Kidney glomerular epithelial cell (primary cell): Measurements from ENCODE around the gene OR6Y1.

Source experiments
- DNase-seq: peaks from one replicate; lab custom pipeline; 2025; lab: John Stamatoyannopoulos, UW

Gene OR6Y1

DNA sequence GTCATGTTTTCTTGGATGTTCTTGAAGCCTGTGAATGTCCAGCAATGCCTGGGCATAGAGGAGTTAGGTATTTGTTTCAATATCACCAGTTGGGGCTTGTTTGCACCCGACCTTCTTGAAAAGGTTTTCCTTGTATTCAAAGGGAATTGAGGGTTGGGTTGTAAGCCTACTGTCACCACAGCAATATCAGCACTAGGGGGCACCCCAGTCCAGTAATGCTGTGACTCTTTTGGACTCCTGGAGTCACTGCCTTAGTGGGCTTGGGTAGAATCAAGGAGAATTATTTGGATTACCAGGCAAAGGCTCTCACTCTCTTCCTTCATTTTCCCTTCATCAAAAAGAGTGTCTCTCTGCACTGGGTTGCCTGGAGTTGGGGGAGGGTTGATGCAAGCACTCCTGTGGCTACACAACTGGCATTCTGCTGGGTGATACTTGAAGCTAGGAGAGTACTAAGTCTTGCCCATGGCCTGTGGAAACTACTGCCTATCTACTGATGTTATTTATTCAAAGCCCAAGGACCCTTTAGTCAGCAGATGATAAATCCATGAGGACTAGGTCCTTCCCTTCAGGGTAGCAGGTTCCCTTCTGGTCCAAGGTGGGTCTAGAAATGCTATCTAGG lies 47.7 kb downstream of the OR6Y1 start:
- peak; percentile 36 for DNase-seq

DNA sequence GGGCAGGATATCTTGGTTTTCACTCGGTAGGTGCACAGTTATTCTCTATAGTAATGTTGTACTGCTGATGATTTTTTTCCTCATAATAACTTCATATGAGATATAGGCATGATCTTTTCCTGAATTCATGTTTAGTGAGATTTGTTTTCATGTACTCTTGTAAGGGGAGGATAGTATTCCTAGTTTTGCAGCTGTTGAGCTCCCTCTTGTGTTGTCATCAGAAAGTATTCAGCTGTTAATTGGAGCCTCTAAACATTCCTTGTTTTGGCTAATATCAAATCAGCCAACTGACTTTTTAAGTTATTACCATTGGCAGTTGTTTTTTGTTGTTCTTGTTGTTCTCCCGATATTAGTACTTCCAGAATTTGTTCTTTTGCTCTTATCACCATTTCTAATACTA lies 57.8 kb downstream of the OR6Y1 start:
- peak; percentile 47 for DNase-seq

DNA sequence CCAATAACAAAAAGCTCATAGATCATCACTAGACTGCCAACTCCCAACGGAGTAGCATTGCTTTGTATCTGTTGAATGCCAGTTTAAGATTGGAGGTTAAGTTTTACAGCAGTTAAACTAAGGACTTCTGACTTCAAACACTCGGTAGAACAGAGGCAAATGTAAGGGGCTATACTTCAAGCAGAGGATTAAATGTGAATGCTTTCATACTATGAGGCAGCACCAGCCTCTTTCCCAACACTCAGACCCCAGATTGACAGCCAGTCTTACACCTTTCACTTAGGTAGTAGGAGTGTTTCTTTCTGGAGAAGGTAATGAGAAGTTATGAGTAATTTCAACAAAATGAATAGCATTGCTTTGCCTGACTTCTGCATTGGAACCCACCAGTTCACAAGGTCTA lies 59.4 kb downstream of the OR6Y1 start:
- no peak for DNase-seq
